Activated CD8-positive, alpha-beta memory T cell treated with anti-CD3 and anti-CD28 coated beads, Interleukin-2, amount 50 U/mL, for 1 hour (primary cell): ENCODE data around the gene TRAF4.

Source experiments
- DNase-seq: peaks from one replicate; pipeline ENCODE4 v3.0.0-alpha.2; 2020; ENCODE audit errors: extremely low read depth

The TRAF4 gene, protein sequence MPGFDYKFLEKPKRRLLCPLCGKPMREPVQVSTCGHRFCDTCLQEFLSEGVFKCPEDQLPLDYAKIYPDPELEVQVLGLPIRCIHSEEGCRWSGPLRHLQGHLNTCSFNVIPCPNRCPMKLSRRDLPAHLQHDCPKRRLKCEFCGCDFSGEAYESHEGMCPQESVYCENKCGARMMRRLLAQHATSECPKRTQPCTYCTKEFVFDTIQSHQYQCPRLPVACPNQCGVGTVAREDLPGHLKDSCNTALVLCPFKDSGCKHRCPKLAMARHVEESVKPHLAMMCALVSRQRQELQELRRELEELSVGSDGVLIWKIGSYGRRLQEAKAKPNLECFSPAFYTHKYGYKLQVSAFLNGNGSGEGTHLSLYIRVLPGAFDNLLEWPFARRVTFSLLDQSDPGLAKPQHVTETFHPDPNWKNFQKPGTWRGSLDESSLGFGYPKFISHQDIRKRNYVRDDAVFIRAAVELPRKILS

DNA sequence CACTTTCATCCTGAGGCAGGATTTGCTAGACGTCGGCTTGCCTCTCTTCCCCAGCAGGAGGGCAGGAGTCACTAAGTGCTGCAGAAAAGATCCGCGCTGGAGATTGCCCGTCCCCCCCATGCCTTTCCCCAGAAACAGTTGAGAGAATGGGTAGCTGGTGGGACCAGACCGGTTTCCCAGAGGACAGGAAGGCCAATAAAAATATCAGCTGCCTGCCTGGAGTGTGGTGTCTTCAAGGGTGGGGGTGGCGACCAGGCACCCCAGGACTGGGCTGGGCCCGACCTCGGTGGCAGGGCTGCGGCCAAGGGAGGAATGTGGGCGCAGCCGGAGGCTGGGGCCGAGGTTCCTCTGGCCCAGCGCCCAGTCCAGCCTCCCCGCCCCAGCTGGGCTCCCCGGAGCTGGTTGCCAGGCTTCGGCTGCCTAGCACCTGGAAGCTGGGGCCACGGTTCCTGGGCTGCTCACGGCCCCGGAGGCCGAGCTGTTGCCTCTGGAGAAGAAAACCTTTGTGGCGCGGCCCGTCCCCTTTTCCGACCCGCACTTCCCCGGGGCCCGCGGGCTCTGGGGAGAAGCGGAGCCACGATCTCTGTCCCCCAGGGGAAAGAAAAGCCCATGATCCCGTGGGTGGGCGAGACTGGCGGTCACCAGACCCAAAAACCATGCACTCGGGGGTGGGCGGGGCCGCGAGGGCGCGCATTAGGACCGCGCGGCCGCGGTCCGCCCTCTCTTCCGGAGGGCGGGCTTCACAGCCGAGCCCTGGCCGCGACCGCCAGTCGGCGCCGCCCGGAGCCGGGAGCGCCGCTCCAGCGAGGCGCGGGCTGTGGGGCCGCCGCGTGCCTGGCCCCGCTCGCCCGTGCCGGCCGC is at the start of gene TRAF4:
Gene TRAF4 (plus strand): TSS at position 769 of the 861 bp plus-strand sequence. CDS start 102 bp downstream, outside the sequence.
- no peak for DNase-seq

DNA sequence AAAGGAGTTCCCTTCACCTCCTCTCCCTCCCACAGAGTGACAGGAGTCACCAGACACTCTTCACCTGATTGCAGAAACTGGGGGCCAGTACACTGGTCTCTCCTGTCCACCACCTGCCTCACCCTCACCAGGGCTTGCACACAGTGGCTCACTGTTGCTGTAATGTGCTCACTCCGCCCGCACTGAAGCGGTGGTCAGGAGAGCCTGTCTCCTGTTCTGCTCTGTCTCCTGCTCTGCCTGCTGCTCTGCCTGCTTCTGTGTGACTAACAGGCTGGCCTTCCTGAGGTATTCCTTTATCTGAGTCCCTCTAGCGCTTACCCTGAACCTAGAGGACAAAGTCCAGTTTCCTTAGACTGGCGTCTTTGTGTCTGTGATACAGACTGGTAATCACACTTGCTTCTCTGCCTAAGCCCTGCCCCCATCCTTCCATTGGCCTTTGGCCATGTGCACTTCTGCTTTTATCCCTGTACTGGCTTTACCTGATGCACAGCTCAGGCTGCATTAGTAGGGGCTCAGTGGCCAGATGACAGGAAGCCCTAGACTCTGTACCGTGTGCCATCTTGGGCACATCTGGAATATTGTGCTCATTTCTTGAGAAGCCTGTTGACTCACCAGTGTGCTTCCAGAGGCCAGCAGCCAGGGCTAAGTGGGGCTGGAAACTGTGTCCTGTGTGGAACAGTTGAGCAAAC is 45.4 kb upstream of the TRAF4 start:
- no peak for DNase-seq

DNA sequence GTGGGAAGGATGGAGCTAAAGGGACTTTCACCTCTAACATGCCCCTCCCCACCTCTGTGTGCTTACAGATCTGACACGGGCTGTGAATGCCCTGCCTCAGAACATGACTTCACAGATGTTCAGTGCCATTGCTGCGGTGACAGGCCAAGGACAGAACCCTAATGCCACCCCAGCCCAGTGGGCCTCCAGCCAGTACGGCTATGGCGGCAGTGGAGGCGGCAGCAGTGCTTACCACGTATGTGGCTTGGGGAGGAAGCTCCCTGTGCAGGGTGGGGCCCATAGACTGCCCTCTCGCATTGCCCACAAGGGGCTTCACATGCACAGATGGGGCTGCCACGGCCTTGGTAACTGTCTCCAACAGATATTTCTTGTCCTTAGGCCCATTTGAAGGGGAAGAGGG is 43.5 kb upstream of the TRAF4 start:
- no peak for DNase-seq

DNA sequence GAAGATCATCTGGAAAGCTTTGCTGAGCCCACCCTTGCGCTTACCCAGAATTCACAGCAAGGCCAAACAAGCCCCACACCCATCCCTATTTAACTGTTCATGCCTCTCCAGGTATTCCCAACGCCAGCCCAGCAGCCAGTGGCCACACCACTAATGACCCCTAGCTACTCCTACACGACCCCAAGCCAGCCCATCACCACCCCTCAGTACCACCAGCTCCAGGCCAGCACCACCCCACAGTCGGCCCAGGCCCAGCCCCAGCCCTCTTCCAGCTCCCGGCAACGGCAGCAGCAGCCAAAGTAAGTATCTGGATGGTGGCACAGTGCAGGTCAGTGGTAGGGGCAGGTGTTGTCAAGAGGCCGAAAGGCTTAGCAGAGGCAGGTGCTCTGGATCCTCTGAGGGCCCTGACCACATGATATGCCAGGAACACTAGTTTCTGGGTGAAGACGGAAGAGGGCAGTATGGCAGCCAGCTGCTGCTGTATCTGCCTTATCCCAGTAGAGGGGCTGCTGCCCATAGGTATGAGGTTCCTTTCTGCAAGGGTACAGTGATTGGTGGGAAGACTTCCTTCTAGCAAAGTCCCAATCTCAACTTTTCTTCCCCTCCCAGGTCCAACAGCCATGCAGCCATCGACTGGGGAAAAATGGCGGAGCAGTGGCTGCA is 42.9 kb upstream of the TRAF4 start:
- no peak for DNase-seq

DNA sequence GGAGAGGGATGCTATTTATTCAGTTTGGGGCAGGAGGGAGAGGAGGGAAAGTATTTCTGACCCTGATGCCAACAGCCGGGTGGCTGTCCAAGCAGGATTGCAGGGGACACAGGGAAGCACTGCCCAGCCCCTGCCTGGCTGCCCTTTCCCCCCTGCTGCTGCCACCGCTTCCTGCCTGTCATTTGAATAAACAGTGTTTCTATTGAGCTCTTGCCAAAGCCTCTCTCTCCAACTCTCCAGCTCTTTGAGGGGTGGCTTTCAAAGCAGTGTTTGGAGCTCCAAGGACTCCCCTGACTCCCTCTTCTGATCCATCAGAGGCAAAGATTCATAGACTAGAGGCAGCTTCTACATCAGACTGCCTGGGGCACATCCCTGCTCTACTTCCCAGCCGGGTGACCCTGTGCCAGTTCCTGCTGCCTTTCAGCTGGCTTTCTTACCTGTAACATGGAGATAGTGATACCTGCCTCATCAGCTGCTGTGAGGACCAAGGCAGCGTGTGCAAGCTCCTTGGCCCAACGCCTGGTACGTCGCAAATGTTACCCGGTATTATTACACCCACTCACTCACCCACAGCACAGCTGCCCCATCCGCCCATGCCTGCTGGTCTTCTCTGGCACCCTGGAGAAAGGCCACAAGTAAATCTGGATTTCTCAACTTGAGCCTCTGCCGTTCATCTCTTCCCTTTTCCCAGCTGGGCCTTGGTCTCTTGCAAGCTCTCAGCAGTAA is 41.6 kb upstream of the TRAF4 start:
- no peak for DNase-seq

DNA sequence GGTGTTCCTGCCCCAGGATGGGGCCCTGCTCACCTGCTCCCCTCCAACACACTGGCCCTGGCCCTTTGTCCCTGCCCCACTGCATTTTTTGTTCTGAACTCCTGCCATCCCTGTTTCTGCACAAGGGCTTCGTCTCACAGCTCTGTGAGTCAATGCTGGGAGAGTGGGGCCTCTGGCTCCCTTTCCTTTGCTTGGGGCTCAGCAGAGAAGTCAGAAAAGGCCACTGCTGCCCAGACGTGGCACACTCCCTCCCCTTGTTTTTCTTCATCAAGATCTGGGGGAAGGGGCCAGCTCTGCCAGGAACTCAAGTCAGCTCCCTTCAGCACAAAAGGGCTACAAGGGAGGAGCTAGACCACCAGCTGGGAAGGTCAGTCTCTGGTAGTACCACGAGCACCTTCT is 41.1 kb upstream of the TRAF4 start:
- no peak for DNase-seq

DNA sequence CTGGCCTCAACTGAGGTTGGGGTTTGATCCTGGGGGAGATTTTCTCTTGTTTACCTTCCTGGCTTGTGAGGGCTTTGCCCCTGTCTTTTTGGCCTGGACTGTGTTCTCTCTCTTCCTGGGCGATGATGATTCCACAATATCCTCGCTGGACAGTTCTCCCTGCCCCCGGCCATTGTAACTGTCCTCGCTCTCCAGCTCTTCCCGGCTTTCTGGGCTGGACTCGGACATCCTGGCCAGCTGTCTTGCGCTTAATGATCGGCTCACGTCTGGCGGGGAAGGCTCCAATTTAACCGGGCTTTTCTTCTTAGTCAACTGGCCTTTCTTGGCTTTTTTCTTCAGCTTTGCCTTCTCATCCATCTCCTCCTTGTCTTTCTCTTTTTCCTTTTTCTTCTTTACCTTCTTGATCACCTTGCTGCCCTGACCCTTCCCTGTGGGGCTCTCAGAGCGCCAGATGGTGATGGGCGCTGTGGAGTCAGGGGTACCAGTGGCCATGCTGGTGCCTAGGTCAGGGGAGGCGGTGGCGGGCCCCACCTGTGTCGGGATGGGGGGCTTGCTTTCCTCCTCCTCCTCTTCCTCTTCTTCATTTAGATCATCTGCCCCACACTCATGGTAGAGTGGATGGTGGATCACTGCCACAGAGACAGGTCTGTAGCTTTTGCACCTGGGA is 40.1 kb upstream of the TRAF4 start:
- DNase-seq, result no peak

DNA sequence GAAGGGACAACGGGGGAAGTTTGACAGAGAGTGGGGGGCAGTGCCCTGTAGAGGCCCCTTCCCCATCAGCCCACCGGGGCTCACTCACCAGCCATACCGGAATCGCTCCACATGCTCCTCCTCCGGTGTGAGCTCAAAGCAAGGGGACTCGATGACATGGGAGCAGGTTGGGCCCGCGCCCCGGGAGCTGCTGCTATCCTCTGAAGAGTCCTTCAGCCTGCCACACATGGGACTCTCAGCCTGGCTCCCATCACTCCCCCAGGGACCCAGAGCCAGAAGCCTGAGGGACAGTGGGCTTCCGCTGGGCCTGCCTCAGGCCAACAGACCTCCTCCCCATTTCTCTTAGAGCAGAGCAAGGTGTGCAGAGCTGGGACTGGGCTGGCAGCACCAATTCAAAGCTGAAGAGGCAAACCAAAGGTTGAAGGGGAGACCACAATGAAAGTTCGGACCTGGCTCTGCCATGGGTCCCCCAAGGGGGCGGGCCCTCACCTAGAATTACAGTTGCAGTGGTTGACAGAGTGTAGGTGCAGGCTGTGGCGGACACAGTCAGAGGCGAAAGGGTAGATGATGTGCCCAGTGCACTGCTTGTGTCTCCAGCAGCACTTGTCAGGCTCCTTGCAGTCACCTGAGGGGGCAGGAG is 39.5 kb upstream of the TRAF4 start:
- no peak for DNase-seq

DNA sequence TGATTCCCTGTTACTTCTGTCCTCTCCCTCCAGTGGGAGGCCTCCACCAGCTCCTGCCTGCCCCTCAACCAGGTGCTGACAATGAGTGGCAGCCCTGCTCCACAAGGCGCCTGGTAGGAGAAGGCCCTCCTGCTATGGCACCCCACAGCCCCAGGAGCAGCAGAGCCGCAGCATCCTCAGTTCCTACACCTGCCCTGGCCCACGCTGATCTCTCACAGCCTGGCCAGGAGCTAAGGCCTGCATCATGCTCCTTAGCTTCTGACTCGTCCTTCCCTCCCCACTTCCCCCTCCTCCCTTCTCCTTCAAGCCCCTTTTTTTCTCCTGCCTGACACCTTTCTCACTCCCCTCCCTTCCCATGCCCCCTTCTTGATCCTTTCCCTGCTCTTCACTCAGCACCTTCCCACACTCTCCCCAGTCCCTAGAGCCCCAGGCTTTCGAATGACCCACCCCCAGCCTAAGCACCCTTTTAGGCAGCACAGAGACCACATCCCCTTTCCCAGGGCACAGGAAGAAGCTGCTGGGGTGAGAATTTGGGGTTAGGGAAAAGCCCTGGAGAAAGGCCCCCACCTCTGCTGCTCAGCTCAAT is 38.6 kb upstream of the TRAF4 start:
- no peak for DNase-seq

DNA sequence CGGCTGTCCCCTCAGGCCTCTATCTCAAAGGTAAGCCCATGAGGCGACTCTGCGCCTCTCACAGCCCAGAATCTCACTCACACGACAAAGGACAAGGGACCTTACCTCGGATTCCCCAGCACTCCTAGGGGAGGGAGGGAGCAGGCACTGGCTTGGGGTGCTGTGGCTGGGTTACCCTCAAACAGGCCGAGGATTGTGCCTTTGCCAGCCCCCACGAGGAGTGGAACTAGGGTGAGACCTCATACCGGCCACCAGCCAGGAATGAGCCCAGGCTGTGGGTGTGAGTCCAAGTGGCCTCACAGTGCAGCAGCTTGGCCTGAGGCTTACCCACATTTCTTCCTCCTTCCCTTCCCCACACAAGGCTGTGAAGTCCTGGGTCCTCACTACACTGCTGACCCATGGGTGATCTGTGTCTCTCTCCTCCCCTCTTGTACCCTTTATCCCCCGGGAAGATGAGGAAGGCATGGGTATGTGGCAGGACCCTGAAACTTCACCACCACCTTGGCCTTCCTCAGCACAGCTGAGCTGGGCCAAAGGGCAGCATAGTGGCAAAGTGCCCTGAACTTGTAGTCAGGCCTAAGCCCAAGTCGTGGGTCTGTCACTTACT is 38.0 kb upstream of the TRAF4 start:
- no peak for DNase-seq

DNA sequence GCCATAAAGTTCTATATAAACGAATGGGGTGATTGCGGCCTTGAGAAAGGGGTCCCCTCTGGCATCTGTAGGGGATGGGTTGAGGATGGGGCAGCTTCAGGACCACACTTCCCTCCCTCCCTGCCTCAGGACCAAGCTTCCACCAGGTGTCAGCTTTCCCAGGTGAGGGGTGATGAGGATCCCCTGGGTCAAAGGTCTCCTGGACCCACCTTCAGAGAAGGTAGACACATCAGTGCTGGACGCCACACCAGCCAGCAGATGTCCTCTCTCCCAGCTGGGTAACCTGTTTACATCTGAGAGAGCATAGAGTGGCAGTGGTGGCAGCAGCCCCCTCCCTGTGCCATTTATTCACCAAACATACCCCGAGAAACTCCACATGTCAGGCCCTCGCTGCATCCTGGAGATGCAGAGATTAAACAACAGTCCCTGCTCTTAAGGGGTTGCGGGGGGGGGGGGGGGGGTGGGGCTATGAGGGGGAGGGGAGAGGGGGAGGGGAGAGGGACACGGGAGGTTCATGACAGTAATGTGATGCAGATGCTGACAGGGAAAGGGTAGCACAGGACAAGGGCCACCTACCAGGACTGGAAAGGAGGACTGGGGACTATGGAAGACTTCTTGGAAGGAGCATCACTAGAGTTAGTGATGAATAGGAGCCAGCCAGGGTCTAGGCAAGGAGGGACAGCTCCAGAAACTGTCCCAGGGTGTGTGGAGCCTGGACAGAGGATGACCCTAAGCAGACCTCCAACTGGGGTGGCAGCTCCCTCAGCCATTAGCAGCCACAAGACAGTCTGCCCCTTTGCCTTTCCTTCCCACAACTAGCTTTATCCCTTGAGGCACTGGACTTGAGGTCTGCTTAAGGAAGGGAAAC is 37.1 kb upstream of the TRAF4 start:
- no peak for DNase-seq

DNA sequence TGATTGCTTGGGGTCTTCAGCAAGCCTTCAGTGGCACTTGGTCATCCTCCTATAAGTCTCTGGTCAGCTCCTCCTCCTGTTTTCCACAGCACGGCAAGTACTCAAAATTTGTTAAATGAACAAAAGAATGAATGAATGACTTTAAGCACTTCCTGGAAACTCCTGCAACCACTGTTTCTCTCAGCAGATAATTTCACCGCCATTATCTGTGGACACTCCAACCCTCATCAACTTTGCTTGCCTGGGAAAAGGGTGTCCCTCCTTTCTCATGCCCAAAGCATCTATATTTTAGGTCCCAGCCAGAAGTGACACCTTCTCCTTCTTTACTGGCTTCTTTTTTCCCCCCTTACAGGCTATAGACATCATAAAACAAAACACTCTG is 36.5 kb upstream of the TRAF4 start:
- DNase-seq, result no peak

DNA sequence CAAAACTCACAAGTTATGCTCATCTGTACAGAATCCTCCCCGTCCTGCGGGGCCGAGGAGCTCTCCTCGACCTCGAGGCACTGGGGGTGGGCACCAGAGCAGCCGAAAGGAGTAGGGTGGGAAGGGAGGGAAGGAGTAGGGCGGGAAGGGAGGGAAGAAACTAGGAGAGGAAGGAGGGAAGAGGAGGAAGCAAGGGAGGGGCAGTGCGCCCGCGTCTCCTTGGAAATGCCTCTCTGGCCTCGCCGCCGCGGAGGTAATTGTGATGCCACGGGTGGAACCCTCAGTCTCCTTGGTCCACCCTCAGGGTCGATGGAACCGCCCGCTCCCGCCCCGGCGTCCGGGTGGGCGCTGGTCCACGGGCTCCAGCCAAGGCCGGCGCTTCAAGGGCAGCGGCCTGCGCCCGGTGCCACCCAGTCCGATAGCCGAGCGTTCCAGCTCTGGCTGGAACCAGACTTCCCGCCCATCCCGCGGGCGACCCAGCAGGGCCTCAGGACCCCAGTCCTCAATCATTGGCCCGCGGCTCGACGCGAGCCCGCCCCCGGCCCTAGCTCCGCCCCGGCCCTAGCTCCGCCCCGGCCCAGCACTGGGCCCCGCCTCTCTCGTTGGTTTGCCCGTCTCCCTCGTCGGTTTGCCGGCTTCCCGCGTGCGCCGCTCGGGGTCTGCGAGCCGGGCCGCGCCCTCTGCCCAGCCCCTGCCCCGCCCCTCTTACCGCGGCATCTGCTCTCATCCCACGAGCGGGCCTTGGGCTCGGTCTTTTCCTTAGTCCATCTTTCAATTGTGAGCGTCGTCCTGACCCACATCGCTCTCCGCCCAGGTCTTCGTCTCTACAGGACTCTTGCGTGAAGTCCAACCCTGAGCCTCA is 32.7 kb upstream of the TRAF4 start:
- no peak for DNase-seq

DNA sequence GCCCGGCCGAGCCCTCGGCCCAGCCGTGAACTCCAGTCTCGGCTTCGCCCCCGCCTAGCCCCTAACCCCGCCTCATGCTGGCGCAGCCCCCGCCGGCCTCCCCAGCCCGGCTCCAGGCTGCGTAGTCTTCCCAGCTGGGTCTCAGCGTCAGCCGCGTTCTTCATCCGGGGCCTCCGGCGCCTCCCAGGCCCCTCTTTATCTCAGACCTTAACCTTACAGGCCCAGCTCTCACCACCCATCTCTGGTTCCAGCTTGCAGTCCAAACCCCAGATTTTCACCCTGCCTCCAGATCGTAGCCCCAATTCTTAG is 32.1 kb upstream of the TRAF4 start, which contains the start of gene PROCA1:
Gene PROCA1 (minus strand): TSS at position 166 of the 309 bp plus-strand sequence. CDS start 228 bp downstream, outside the sequence.
- no peak for DNase-seq

DNA sequence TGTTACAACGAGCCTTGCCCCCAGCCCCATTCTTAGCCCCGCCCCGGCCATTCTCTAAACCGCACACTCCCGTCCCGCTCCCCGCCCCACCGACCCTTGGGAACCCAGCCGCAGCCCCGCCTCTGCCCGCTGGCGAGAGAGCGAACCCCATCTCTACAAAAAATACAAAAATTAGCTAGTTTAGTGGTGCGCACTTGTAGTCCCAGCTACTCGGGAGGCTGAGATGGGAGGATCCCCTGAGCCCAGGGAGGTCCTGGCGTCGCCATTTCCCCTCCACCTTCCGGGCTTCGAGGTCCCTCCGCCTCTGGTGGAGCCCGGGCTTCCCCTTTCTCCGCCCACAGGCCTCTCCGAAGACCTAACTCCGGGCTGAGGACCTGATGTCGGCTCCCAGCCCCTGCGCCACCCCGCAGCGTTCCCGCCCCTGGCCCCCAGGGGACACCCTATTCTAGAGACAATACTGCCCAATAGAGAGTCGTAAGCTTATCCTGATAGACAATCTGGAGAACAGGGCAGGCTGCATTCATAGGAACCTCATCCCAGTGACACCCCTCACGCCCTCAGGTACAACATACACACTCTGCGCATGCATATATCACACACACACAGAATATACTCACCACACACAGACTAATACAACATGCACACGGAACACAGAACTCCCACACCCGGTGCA is 31.6 kb upstream of the TRAF4 start:
- DNase-seq, result no peak

DNA sequence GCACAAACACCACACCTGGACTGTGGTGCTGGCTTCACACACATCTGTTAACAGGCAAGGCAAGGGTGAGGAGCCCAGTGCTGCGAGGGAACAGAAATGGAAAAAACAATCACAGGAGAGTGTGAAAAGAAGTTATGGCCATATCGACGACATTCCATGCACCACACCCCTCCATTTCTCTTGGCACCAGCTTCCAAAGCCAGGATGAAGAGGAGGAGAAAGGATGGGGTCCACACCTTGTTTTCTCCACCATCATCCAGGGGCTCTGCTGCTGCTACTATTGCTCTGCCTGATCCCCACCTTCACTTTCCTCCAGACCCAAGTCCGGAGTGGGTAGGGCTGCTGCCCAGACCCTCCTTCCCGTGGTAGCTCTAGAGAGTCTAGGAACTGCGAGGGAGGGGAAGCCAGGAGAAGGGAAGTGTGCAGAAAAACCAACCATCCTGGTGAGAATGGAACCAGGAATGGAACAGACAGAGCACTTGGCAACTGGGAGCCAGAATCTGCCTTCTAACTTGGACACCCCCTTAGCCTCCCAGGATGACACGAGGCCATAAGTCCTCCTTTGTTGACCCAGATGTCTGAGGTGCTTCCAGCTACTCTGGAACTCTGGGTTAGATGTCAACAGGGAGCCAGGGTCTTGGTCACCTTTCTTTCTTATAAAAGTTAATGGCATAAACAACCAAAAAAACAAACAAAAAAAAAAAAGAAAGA is 31.0 kb upstream of the TRAF4 start:
- no peak for DNase-seq
